DMS 273 (cell line): ENCODE results near the gene TANK.
"Not testable (repeated sequence)": the region's sequence is repeated elsewhere in the genome, so short reads cannot be mapped to it uniquely, and the experiment has no call there.

Experiments
- DNase-seq: peaks from one replicate; lab custom pipeline; 2025; ENCODE audit not compliant: unreplicated experiment; lab: John Stamatoyannopoulos, UW

The TANK gene

GRCh38 chr2:161223139-161223732 is 63.0 kb downstream of the TANK start:
- DNase-seq: peak; percentile 68

- no peak for DNase-seq
Observed at GRCh38 chr2:161228511-161229240, 68.4 kb downstream of the TANK start.

- no peak for DNase-seq
Observed at GRCh38 chr2:161230959-161231358, 70.7 kb downstream of the TANK start.

- DNase-seq: peak; percentile 38
Observed at GRCh38 chr2:161232571-161232970, 72.3 kb downstream of the TANK start.

GRCh38 chr2:161233858-161234431 is 73.7 kb downstream of the TANK start:
- DNase-seq: peak; percentile 18

- no peak for DNase-seq
Observed at GRCh38 chr2:161234627-161235026, 74.4 kb downstream of the TANK start.

- DNase-seq: peak; percentile 92
Observed at GRCh38 chr2:161237392-161238264, 77.4 kb downstream of the TANK start.

GRCh38 chr2:161238265-161238559 is 78.0 kb downstream of the TANK start:
- DNase-seq: no peak

- peak; percentile 93 for DNase-seq
Observed at GRCh38 chr2:161238560-161239325, 78.5 kb downstream of the TANK start.

GRCh38 chr2:161239326-161240109 is 79.3 kb downstream of the TANK start:
- DNase-seq: peak; percentile 17

GRCh38 chr2:161241894-161242293 is 81.7 kb downstream of the TANK start:
- DNase-seq: no peak

- DNase-seq: no peak
Observed at GRCh38 chr2:161243312-161243711, 83.1 kb downstream of the TANK start.

- no peak for DNase-seq
Observed at GRCh38 chr2:161243905-161244304, 83.7 kb downstream of the TANK start.

GRCh38 chr2:161244387-161245260 is 84.4 kb downstream of the TANK start:
- not testable (repeated sequence) for DNase-seq

- no peak for DNase-seq
Observed at GRCh38 chr2:161245261-161245553, 85.0 kb downstream of the TANK start.

- no peak for DNase-seq
Observed at GRCh38 chr2:161245671-161246070, 85.4 kb downstream of the TANK start.

GRCh38 chr2:161246281-161246680 is 86.1 kb downstream of the TANK start:
- peak; percentile 76 for DNase-seq

- DNase-seq: peak; percentile 80
Observed at GRCh38 chr2:161250864-161251436, 90.7 kb downstream of the TANK start.
